IMR-90 (cell line): ENCODE data around the gene CEP43. TPM values are rescaled to one million over a fixed set of nuclear protein-coding genes. Genes with fewer than 3 reads are reported as not detected.

Experiments used
- ATAC-seq: fragments of 200-7000 bp; cut with Tn5 transposase; 2 replicates; pipeline ENCODE4 v1.9.1; 2020; ENCODE audit warnings: low read depth, mild to moderate bottlenecking, moderate library complexity
- BruUV-seq: library from RNA; stranded (reverse); fragments of 400-500 nt; replicated peaks from 2 replicates; lab custom pipeline; 2021; lab: Mats Ljungman, UMichigan
- CTCF ChIA-PET: fragments of 300-600 bp; formaldehyde crosslinking; extraction: SDS; loops from one replicate; lab custom pipeline; 2021; ENCODE audit warnings: antibody characterized with exemption; lab: Yijun Ruan, JAX
- POLR2A ChIA-PET: fragments of 300-600 bp; sonication (Branson Sonifier 250); formaldehyde crosslinking; loops from one replicate; lab custom pipeline; 2022; ENCODE audit warnings: antibody characterized with exemption; ENCODE audit not compliant: unreplicated experiment; lab: Charles Lee
- DNase-seq: peaks from one replicate; pipeline ENCODE4 v3.0.0; 2013
- H2AFZ ChIP-seq: replicated peaks from 2 replicates; pipeline ENCODE3; 2013; ENCODE audit warnings: low read length, mild to moderate bottlenecking; ENCODE audit not compliant: poor library complexity
- H2AK5ac ChIP-seq: 2 replicates; pipeline ENCODE4 v1.6.1; 2013; ENCODE audit warnings: low read depth, low read length, inconsistent platforms
- H2AK9ac ChIP-seq: replicated peaks from 2 replicates; pipeline ENCODE3; 2013; ENCODE audit warnings: mild to moderate bottlenecking, low read depth, low read length, moderate library complexity; ENCODE audit not compliant: poor library complexity
- H2BK120ac ChIP-seq: 2 replicates; pipeline ENCODE4 v1.6.1; 2013; ENCODE audit warnings: low read depth, low read length, inconsistent platforms
- H2BK15ac ChIP-seq: 3 replicates; pipeline ENCODE4 v1.6.1; 2013; ENCODE audit warnings: low read depth, low read length, inconsistent platforms
- H2BK20ac ChIP-seq: 2 replicates; pipeline ENCODE4 v1.6.1; 2013; ENCODE audit warnings: low read depth, mild to moderate bottlenecking, inconsistent platforms, low read length, moderate library complexity
- H2BK5ac ChIP-seq: 2 replicates; pipeline ENCODE4 v1.6.1; 2013; ENCODE audit warnings: mild to moderate bottlenecking, low read depth, low read length, inconsistent platforms; ENCODE audit not compliant: poor library complexity, severe bottlenecking
- H3K14ac ChIP-seq: replicated peaks from 2 replicates; pipeline ENCODE4 v1.6.1; 2013; ENCODE audit warnings: low read depth, low read length, inconsistent platforms
- H3K18ac ChIP-seq: 2 replicates; pipeline ENCODE4 v1.6.1; 2013; ENCODE audit warnings: low read depth, low read length, control low read depth
- H3K23ac ChIP-seq: 2 replicates; pipeline ENCODE4 v1.6.1; 2013; ENCODE audit warnings: low read depth, low read length, inconsistent platforms
- H3K27ac ChIP-seq: 2 replicates; pipeline ENCODE4 v1.5.1; 2013; ENCODE audit warnings: mild to moderate bottlenecking, control low read depth, low read length; ENCODE audit not compliant: insufficient read depth
- H3K27me3 ChIP-seq: 2 replicates; pipeline ENCODE4 v1.6.1; 2013; ENCODE audit warnings: low read length; ENCODE audit not compliant: control insufficient read depth, insufficient read depth
- H3K36me3 ChIP-seq: 2 replicates; pipeline ENCODE4 v1.6.1; 2013; ENCODE audit warnings: low read length, mixed read lengths; ENCODE audit not compliant: control insufficient read depth, insufficient read depth
- H3K4ac ChIP-seq: 2 replicates; pipeline ENCODE4 v1.6.1; 2013; ENCODE audit warnings: low read depth, low read length, inconsistent platforms
- H3K4me1 ChIP-seq: 2 replicates; pipeline ENCODE4 v1.6.1; 2013; ENCODE audit warnings: low read length, mixed read lengths; ENCODE audit not compliant: control insufficient read depth, insufficient read depth
- H3K4me2 ChIP-seq: 2 replicates; pipeline ENCODE4 v1.6.1; 2013; ENCODE audit warnings: low read depth, mild to moderate bottlenecking, control low read depth, low read length, moderate library complexity
- H3K4me3 ChIP-seq: 2 replicates; pipeline ENCODE4 v1.5.1; 2013; ENCODE audit warnings: low read depth, mild to moderate bottlenecking, control low read depth, low read length, moderate library complexity; ENCODE audit not compliant: insufficient read depth
- H3K56ac ChIP-seq: 2 replicates; pipeline ENCODE4 v1.6.1; 2013; ENCODE audit warnings: low read length, inconsistent platforms; ENCODE audit not compliant: insufficient read depth; ENCODE audit errors: extremely low read depth
- H3K79me1 ChIP-seq, 2 experiments: 2 replicates each; pipeline ENCODE4 v1.6.1; 2013; ENCODE audit warnings: low read length in 2 of 2, inconsistent platforms in 1 of 2, low read depth in 1 of 2
- H3K9ac ChIP-seq: 2 replicates; pipeline ENCODE4 v1.6.1; 2013; ENCODE audit warnings: low read depth, low read length, control low read depth
- H3K9me1 ChIP-seq: 2 replicates; pipeline ENCODE4 v1.6.1; 2013; ENCODE audit warnings: low read length, inconsistent platforms; ENCODE audit not compliant: insufficient read depth
- H3K9me3 ChIP-seq: 2 replicates; pipeline ENCODE4 v1.6.1; 2013; ENCODE audit warnings: low read length; ENCODE audit not compliant: control insufficient read depth, insufficient read depth
- H4K20me1 ChIP-seq: 2 replicates; pipeline ENCODE4 v1.6.1; 2013; ENCODE audit warnings: low read length, inconsistent platforms; ENCODE audit not compliant: insufficient read depth
- H4K5ac ChIP-seq: 2 replicates; pipeline ENCODE4 v1.6.1; 2013; ENCODE audit warnings: mild to moderate bottlenecking, low read depth, low read length, control low read depth
- H4K8ac ChIP-seq, 2 experiments: 2 replicates each; pipeline ENCODE4 v1.6.1; 2013; ENCODE audit warnings: low read depth in 2 of 2, low read length in 2 of 2, control low read depth in 1 of 2, inconsistent platforms in 1 of 2
- H4K91ac ChIP-seq: 2 replicates; pipeline ENCODE4 v1.6.1; 2013; ENCODE audit warnings: low read depth, low read length, inconsistent platforms; ENCODE audit not compliant: insufficient read depth
- CEBPB ChIP-seq: IDR thresholded peaks from 2 replicates; pipeline ENCODE4 v1.6.1; 2012; ENCODE audit warnings: low read depth, low read length, improper control_type of control experiment
- CHD1 ChIP-seq: IDR thresholded peaks from 2 replicates; pipeline ENCODE4 v1.6.1; 2012; ENCODE audit warnings: low read depth, low read length, improper control_type of control experiment
- FOS ChIP-seq: fragments of 150-350 bp; IDR thresholded peaks from 2 replicates; pipeline ENCODE4 v1.6.1; 2016; ENCODE audit warnings: low read depth, low read length
- MAFK ChIP-seq: IDR thresholded peaks from 2 replicates; pipeline ENCODE4 v1.6.1; 2012; ENCODE audit warnings: low read depth, low read length, improper control_type of control experiment
- MAZ ChIP-seq: IDR thresholded peaks from 2 replicates; pipeline ENCODE4 v1.6.1; 2012; ENCODE audit warnings: low read depth, mild to moderate bottlenecking, low read length, improper control_type of control experiment, moderate library complexity, borderline replicate concordance
- MXI1 ChIP-seq: IDR thresholded peaks from 2 replicates; pipeline ENCODE4 v1.6.1; 2012; ENCODE audit warnings: low read depth, mild to moderate bottlenecking, low read length, moderate library complexity, borderline replicate concordance
- NFE2L2 ChIP-seq: fragments of 150-350 bp; IDR thresholded peaks from 2 replicates; pipeline ENCODE4 v1.6.1; 2016; ENCODE audit warnings: low read depth, mild to moderate bottlenecking, low read length
- POLR2A ChIP-seq: IDR thresholded peaks from 2 replicates; pipeline ENCODE4 v1.6.1; 2012; ENCODE audit warnings: mild to moderate bottlenecking, low read depth, low read length
- RAD21 ChIP-seq: IDR thresholded peaks from 2 replicates; pipeline ENCODE4 v1.6.1; 2012; ENCODE audit warnings: low read length, improper control_type of control experiment
- RFX5 ChIP-seq: IDR thresholded peaks from 2 replicates; pipeline ENCODE4 v1.8.0; 2012; ENCODE audit warnings: low read depth, mild to moderate bottlenecking, low read length, moderate library complexity
- SMC3 ChIP-seq: fragments of 150-350 bp; IDR thresholded peaks from 2 replicates; pipeline ENCODE4 v1.6.1; 2016; ENCODE audit warnings: low read depth, mild to moderate bottlenecking, antibody characterized with exemption, low read length, moderate library complexity
- WGBS, 2 experiments: methylation state at CpG; one replicate each; pipeline versions ENCODE4 v1.1.5 to v1.1.7; 2013; ENCODE audit warnings: missing lambda C conversion rate in 2 of 2; ENCODE audit not compliant: insufficient read length in 1 of 2; ENCODE audit errors: extremely low coverage in 2 of 2; 5-methylcytosine and 5-hydroxymethylcytosine counted together
- dilution Hi-C: fragments of 300-500 bp; cut with HindIII; formaldehyde crosslinking; loops from one replicate; pipeline ENCODE4 v1.14.3; 2018; ENCODE audit warnings: low sequenced_read_pairs; ENCODE audit not compliant: unreplicated experiment
- in situ Hi-C: fragments of 300-500 bp; cut with MboI; formaldehyde crosslinking; loops from 3 replicates; pipeline ENCODE4 v1.14.3; 2019; ENCODE audit warnings: low sequenced_read_pairs, inconsistent platforms, mixed read lengths
- intact Hi-C: fragments of 100-400 bp; cut with micrococcal nuclease; formaldehyde crosslinking; loops from 2 replicates; pipeline ENCODE4 v1.10.0; 2022
- polyA plus RNA-seq, 3 experiments: library from polyadenylated mRNA; depleted of rRNA; stranded (reverse); fragments of >200 nt; gene quantifications; 2 replicates each; pipeline ENCODE4 v1.2.3, GENCODE V29; 2012; ENCODE audit warnings: low replicate concordance in 1 of 3
- total RNA-seq: library from RNA; depleted of rRNA; stranded (reverse); fragments of >200 nt; gene quantifications from 2 replicates; pipeline ENCODE4 v1.2.3, GENCODE V29; 2012
- TF ChIP-seq, protein P1 (sequence below): fragments of 150-350 bp; IDR thresholded peaks from 2 replicates; pipeline ENCODE4 v1.6.1; 2017; ENCODE audit warnings: mild to moderate bottlenecking, antibody characterized with exemption, low read length, low read depth

The CEP43 gene
- total and polyA plus RNA-seq, 2 of the 4 experiments (the other 2 are of a cell fraction): 8.6 to 10.7 TPM

DNA sequence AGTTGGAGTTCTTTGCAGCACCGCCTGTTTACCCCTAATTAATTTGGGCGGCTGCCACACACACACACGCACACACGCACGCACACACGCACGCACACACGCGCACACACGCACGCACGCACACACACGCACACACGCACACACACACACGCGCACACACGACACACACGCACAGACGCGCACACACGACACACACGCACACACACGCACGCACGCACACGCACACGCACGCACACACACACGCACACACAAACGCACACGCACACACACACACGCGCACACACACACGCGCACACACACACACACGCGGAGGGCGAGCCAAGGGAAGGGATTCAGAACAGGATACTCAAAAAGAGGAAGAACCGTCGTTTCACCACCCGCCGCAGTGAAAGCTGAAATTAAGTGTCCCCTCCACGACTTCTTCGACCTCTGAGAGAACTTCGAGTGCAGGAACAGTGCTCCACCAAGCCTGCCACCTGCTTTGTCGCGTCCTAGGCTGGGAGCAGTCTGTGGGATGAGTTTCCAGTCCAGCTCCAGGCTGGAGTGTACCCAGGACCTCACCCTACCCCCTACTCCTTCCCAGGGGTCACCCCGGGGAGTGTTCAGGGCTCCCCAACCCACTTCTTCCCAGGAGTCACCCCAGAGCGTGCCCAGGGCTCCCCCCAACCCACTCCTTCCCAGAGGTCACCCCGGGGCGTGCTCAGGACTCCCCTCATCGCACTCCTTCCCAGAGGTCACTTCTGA is 43.9 kb upstream of the CEP43 start:
- BruUV-seq: no TSS peak
- H3K79me1 ChIP-seq: peaks cover 0 to 3% of the 10 kb centered on the region in 2 experiments; a peak in 1 of 4 replicates
- H3K4me1 ChIP-seq: peaks cover 10% of the 10 kb centered on the region
- no peak overlapping the region for H3K14ac ChIP-seq
- no peak overlapping the region for H4K91ac ChIP-seq
- DNase-seq (no peak), ATAC-seq (no peak)
- H3K9me3 ChIP-seq: no peaks in the 10 kb centered on the region
- no peak overlapping the region for H4K5ac ChIP-seq
- intact Hi-C loops: no loop called here
- H2BK5ac ChIP-seq: no peak overlapping the region
- peak overlapping the region; percentile 51; the same call in 1 of the 2 replicates for H3K9ac ChIP-seq
- no peak overlapping the region for H3K4ac ChIP-seq
- ChIA-PET CTCF (interaction anchor here (1.4 kb wide), 1 partner anchor 35 kb away, joined by 3 read pairs; no protein-coding TSS in a partner anchor), POLR2A (no interaction called here)
- no peak overlapping the region for H3K23ac ChIP-seq
- no peak overlapping the region for H2BK15ac ChIP-seq
- H3K4me3 ChIP-seq: peak overlapping the region; percentile 92
- H3K18ac ChIP-seq: no peak overlapping the region
- WGBS, 2 experiments: 50% methylated on average over 4 of the region's 52 CpGs; no CpG with 5 or more reads in 1 of the 2 experiments
- no peak overlapping the region for H3K56ac ChIP-seq
- TF ChIP-seq RAD21 (no peak), NFE2L2 (no peak), CEBPB (no peak), POLR2A (no peak), RFX5 (no peak), MAFK (no peak), CHD1 (no peak), FOS (no peak), SMC3 (no peak), MAZ (no peak), MXI1 (no peak)
- TF ChIP-seq, protein P1, sequence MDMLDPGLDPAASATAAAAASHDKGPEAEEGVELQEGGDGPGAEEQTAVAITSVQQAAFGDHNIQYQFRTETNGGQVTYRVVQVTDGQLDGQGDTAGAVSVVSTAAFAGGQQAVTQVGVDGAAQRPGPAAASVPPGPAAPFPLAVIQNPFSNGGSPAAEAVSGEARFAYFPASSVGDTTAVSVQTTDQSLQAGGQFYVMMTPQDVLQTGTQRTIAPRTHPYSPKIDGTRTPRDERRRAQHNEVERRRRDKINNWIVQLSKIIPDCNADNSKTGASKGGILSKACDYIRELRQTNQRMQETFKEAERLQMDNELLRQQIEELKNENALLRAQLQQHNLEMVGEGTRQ: no peak
- H2AK9ac ChIP-seq: no peak overlapping the region
- dilution Hi-C loops: no loop called here
- H2AFZ ChIP-seq: peak overlapping the region; percentile 93
- no peak overlapping the region for H3K27ac ChIP-seq
- in situ Hi-C loops: no loop called here
- peaks cover 2% of the 10 kb centered on the region; the same call in 1 of the 2 replicates for H3K36me3 ChIP-seq
- H3K9me1 ChIP-seq: no peaks in the 10 kb centered on the region; the same call in 1 of the 2 replicates
- H3K4me2 ChIP-seq: peak overlapping the region; percentile 63
- no peak overlapping the region for H2AK5ac ChIP-seq
- no peak overlapping the region for H2BK20ac ChIP-seq
- H3K27me3 ChIP-seq: no peaks in the 10 kb centered on the region
- H4K8ac ChIP-seq: no peak overlapping the region
- no peaks in the 10 kb centered on the region for H4K20me1 ChIP-seq
- H2BK120ac ChIP-seq: no peak overlapping the region
